ENCODE results near the gene YBX3. TPM values are rescaled to one million over a fixed set of nuclear protein-coding genes. Genes with fewer than 3 reads are reported as not detected.

Gene YBX3
- total RNA-seq, 4 donors from 2014 or later = 283 to 649 (median 523) TPM

GRCh38 chr12:10732549-10732948, 9.4 kb upstream of the YBX3 start:
- WGBS, 2 donors (ENCODE audit: low coverage in 1 of 2) = 51 to 58% methylated on average over 3 to 4 of the region's 4 CpGs
- Histone ChIP-seq H3K4me3 (no peak overlapping the region), H3K9me3 (no peaks in the 10 kb centered on the region), H3K27ac (no peak overlapping the region), H3K4me1 (no peaks in the 10 kb centered on the region), H3K36me3 (no peaks in the 10 kb centered on the region), H3K27me3 (peaks cover 6% of the 10 kb centered on the region)
- ATAC-seq = no peak
- TF ChIP-seq POLR2A (IDR thresholded peaks at IDR 0.05) = no peak
- TF ChIP-seq POLR2AphosphoS5 (IDR thresholded peaks at IDR 0.05) = no peak
- TF ChIP-seq EP300 (IDR thresholded peaks at IDR 0.05) = no peak
- no peak for TF ChIP-seq CTCF (IDR thresholded peaks at IDR 0.05)

- H3K4me1 ChIP-seq = no peaks in the 10 kb centered on the region
- no peaks in the 10 kb centered on the region for H3K36me3 ChIP-seq
- no peak for ATAC-seq
- WGBS, 2 donors (ENCODE audit: low coverage in 1 of 2) = 51 to 85% methylated on average over 2 of the region's 2 CpGs
- no peak overlapping the region for H3K27ac ChIP-seq
- peaks cover 6% of the 10 kb centered on the region for H3K27me3 ChIP-seq
- TF ChIP-seq POLR2A (IDR thresholded peaks at IDR 0.05) = no peak
- no peak for TF ChIP-seq POLR2AphosphoS5 (IDR thresholded peaks at IDR 0.05)
- H3K9me3 ChIP-seq = no peaks in the 10 kb centered on the region
- H3K4me3 ChIP-seq = no peak overlapping the region
Observed at GRCh38 chr12:10732066-10732465, 8.9 kb upstream of the YBX3 start.

- Histone ChIP-seq H3K9me3 (no peaks in the 10 kb centered on the region), H3K36me3 (no peaks in the 10 kb centered on the region), H3K27me3 (peaks cover 6% of the 10 kb centered on the region), H3K4me3 (no peak overlapping the region), H3K27ac (no peak overlapping the region), H3K4me1 (no peaks in the 10 kb centered on the region)
- TF ChIP-seq CTCF (IDR thresholded peaks at IDR 0.05) = no peak
- no peak for TF ChIP-seq EP300 (IDR thresholded peaks at IDR 0.05)
- no peak for TF ChIP-seq POLR2AphosphoS5 (IDR thresholded peaks at IDR 0.05)
- no peak for TF ChIP-seq POLR2A (IDR thresholded peaks at IDR 0.05)
- ATAC-seq = no peak
Observed at GRCh38 chr12:10730559-10730958, 7.4 kb upstream of the YBX3 start.

- Histone ChIP-seq H3K27me3 (no peaks in the 10 kb centered on the region), H3K36me3 (no peaks in the 10 kb centered on the region), H3K9me3 (no peaks in the 10 kb centered on the region), H3K4me3 (no peak overlapping the region), H3K4me1 (peaks cover 0 to 10% (median 0%) of the 10 kb centered on the region in 3 donors), H3K27ac (no peak overlapping the region)
- no peak for ATAC-seq
- no peak for TF ChIP-seq CTCF (IDR thresholded peaks at IDR 0.05)
- TF ChIP-seq EP300 (IDR thresholded peaks at IDR 0.05) = no peak
- TF ChIP-seq POLR2AphosphoS5 (IDR thresholded peaks at IDR 0.05) = no peak
- TF ChIP-seq POLR2A (IDR thresholded peaks at IDR 0.05) = no peak
- 38 to 70% methylated on average over 1 of the region's 3 CpGs for WGBS, 2 donors (ENCODE audit: low coverage in 1 of 2)
Observed at GRCh38 chr12:10728091-10728490, 5.0 kb upstream of the YBX3 start.

GRCh38 chr12:10726945-10727344, 3.8 kb upstream of the YBX3 start:
- H3K4me1 ChIP-seq = peaks cover 0 to 10% (median 0%) of the 10 kb centered on the region in 3 donors
- no peak overlapping the region for H3K4me3 ChIP-seq
- no peak for ATAC-seq
- 100% methylated on average over 1 of the region's 1 CpG; no CpG with 5 or more reads in 1 of the 2 donors for WGBS, 2 donors (ENCODE audit: low coverage in 1 of 2)
- H3K27me3 ChIP-seq = no peaks in the 10 kb centered on the region
- TF ChIP-seq CTCF (IDR thresholded peaks at IDR 0.05) (no peak), POLR2AphosphoS5 (IDR thresholded peaks at IDR 0.05) (no peak), POLR2A (IDR thresholded peaks at IDR 0.05) (no peak), EP300 (IDR thresholded peaks at IDR 0.05) (no peak)
- H3K9me3 ChIP-seq = no peaks in the 10 kb centered on the region
- H3K27ac ChIP-seq = no peak overlapping the region
- no peaks in the 10 kb centered on the region for H3K36me3 ChIP-seq

Measured in gastroesophageal sphincter (tissue), 4 donors.